GM21576 (cell line): Measurements from ENCODE around the gene ALK.

Experiments
- ATAC-seq: cut with Tn5 transposase; IDR thresholded peaks from one replicate; pipeline ENCODE4 v1.9.1; 2021; ENCODE audit warnings: mild to moderate bottlenecking, moderate library complexity; ENCODE audit not compliant: unreplicated experiment

Gene ALK

GRCh38 chr2:29345236-29345635 is 576.1 kb downstream of the ALK start:
- ATAC-seq: no peak

DNA sequence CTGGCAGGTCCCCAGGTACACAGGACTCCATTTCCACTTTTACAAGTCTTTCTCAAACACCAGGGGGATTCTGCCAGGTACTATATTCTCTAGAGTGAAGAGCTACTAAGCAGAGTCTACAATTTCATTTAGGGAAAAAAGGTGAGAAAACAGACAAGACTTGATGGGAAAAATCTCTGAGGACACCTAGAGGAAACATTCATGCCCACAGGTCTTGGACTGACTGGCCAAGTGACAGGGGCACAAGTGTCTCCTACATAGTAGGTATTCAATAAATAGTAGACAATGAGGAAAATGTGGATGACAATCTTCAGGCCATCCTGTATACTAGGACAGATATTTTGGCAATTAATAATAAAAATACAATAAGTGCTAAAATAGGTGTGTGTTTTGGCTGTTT is 577.6 kb downstream of the ALK start:
- ATAC-seq: no peak

DNA sequence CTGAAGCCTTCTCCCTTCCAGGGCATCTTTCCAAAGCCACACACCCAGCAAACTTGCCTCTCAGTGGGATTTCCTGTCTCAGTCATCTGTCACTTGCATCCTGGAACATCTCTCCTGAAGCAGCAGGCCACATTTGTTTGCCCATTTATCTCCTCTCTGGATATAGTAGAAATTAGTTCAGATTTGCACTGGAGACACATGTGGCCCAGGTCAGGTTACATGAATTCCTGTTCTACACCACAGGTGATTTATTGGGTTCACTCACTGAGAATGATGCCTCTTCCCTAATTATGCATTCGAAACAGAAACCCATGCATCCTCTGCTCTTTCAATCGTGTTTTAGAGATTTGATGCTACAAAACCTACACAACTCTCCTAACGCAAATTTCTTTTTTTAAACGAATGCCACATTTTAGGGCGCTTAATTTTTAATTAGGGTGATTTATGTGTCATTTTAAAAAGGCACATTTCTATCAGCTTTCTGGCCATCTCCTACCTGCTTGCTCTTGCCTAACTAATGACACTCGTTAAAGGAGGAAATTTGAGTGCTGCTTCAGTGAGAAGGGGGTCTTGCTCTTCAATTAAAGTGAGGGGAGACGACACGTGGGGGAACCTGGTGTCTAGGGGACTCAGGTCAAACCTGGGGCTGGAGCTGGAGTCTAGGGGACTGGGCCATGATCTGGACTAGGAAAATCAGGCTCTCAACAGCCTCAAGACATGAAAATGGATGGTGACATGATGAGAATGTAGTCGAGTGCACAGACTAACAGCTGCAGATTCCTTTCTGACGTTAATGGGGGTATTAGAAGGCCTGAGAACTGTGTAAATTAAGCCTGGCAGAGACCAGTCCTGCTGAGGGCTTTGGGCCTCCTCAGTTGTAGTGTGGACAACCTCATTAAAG is 584.8 kb downstream of the ALK start:
- ATAC-seq: no peak

GRCh38 chr2:29335396-29335795 is 586.0 kb downstream of the ALK start:
- no peak for ATAC-seq

- ATAC-seq: no peak
Measured at GRCh38 chr2:29334706-29335105, 586.7 kb downstream of the ALK start.

DNA sequence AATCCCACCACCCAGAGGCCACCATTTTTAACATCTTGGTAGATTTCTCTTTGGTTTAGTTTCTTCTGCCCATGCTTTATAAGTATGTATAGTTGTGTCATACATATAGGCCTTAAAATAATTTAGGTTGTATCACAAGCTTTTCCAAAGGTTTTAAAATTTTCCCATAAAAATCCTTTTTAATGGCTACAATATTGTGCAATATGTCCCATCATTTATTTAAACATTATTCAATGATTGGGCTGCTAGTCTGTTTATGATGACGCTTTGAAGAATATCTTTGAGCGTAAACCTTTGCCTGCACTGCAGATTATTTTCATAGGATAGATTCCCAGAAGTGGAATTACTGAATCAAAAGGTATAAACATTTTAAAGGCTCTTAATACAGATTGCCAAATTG is 588.8 kb downstream of the ALK start:
- ATAC-seq: no peak

DNA sequence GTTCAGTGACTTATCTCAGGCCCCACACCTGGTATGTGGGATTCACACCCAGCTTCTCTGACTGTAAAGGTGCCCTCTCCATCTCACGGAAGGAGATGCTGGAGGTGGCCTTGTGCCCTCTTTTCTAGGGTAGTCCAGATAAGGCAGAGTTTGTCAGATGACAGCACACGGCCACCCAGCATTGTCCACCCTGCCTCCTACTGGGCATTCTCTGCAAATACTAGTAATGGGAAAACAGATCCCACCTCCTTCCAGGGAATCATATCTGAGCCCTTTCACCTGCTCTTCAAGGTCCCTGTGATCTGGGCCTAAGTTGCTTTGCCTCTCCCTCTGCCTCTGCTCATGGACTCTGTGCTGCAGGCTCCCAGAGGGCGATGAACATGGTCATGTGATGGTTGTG is 591.5 kb downstream of the ALK start:
- no peak for ATAC-seq

DNA sequence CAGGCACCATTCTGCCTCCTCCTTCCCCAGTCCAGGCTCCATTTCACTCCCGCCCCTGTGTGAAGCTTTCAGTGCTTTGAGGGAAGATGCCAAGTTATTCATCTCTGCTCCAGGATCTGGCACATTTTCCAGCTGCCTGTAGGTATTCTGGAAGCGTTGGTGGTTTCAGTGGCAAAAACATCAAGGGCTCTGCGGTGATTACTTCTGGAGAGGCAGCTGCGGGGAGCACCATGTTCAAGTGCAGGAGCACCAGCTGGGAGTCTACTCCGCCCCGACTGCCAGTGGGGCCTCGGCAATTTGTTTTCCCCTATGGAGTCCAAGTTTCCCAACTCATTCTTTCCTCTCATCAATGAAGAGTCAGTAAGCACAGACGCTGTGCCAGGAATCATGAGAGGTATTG is 594.5 kb downstream of the ALK start:
- ATAC-seq: no peak

GRCh38 chr2:29325544-29325943 is 595.8 kb downstream of the ALK start:
- ATAC-seq: no peak

GRCh38 chr2:29323961-29324360 is 597.4 kb downstream of the ALK start:
- no peak for ATAC-seq

- no peak for ATAC-seq
Measured at GRCh38 chr2:29323301-29323700, 598.1 kb downstream of the ALK start.

DNA sequence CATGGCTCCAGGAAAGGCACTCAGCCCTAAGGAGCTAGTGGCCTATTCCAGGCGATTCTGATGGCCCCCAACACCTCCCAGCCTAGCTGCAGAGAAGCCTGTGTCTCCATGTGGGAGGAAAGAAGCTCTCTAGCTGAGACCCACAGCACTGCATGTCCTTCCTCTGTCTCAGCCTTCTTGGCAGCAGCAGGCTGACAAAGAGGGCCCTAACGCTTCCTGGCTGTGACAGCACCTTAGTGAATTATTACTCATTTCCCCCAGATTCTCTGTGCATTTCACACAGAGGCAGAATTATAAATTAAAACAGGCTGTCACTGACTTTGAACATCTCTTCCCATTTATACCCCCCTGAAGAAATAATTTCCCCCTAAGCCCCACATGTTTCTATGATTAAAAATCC is 599.4 kb downstream of the ALK start:
- ATAC-seq: no peak

- no peak for ATAC-seq
Measured at GRCh38 chr2:29317801-29318485, 603.4 kb downstream of the ALK start.

DNA sequence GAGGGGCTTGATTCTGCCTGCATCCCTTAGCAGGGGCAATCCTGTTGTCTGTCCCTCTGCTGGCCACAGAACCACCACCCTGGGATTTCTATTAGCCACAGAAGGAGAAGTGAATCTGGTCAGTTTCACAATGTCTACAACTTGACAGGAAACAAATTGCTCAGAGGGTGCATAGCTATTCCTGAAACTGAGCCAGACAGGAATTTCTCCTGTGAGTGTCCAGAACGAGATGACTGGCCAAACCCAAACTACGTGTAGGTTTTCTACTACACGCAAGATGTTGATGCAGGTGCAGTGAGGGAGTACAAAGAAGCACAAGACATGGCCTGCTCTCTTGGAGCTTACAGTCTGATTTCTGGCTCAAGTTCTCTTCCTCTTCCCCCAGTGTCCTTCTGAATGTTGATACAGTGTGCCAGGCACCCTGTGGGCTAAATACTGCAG is 604.3 kb downstream of the ALK start:
- ATAC-seq: peak; percentile 35

DNA sequence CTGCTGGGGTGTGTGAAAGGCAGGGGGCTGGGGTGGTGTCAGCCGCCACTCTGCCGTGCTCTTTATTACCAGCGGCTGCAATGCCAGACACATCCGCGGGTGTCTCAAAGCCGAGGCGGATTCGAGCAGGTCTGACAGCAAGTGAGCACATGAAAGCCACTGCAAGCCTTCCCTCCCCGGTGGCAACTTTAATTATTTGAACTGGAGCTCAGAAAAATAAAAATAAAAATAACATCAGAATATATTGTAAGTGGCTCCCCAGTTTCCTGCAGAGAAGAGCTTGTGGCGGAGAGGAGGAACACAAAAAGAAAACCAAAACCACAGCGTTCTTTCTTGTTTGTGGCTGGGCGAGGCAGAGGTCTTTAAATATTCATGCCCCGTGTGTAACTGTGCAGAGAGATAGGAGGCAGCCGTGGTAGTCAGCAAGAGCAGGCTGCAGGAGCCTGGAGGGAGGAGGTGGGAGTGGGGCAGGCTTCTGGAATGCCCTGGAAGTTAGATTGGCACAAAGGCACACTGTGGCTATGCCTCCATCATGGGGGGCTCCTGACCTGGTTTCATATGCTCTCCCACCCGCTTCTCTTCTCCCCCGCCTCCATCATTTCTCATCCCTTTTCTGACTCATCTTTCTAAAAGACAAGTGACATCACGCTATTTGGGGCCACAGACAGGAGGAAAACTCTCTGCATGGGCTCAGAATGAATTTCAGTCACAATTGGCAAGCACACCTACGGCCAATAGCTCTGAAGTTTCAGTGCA is 606.4 kb downstream of the ALK start:
- peak; percentile 75 for ATAC-seq

DNA sequence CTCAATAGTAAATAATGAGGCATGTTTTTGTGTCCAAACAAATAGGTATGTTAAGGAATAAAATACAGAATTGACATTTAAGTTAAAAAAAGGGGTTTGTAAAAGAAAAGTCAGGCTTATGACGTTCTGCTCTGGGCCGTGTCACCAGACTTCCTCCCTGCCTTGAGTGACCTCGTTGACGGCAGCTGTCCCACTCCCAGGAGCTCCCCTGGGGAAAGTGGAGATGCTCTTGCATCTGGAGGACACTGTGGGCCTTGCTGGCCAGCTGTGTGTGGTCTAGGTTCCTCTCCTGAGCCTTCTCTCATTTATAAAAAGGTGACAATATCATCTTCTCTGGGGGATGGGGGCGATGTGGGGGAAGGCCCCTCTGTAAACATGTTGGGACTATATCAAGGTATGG is 609.9 kb downstream of the ALK start:
- ATAC-seq: no peak

DNA sequence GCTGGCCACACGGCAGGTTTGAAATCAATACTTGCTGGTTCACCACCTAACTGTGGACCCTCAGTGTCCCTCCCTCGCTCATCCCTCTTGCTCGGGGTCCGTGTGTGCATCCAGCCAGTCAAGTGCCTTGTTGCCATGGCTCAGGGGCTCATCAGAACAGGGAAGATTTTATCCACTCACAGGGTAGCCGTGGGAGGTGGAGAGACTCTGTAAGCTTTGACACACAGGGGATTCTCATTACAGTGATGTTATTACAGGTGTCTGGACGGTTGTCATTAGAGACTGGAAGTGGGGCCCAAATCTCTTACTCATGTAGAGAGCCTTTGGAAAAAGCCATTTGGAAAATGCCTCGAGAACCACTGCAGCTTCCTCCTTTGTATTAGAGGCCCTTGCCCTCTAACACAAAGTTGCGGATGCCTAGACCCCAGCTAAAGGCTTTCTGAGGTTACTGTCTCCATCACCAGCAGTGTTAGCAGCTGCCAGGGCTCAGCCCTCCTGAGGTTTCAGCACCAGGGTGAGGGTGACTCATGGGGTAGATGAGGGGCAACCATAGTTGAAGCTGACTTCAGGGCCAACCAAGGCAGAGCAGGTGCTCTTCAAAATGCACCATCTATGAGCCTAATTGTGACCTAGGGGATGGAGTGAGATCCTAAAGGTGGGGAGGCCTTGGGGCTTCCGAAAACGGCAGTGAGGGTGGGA is 610.6 kb downstream of the ALK start:
- ATAC-seq: no peak

DNA sequence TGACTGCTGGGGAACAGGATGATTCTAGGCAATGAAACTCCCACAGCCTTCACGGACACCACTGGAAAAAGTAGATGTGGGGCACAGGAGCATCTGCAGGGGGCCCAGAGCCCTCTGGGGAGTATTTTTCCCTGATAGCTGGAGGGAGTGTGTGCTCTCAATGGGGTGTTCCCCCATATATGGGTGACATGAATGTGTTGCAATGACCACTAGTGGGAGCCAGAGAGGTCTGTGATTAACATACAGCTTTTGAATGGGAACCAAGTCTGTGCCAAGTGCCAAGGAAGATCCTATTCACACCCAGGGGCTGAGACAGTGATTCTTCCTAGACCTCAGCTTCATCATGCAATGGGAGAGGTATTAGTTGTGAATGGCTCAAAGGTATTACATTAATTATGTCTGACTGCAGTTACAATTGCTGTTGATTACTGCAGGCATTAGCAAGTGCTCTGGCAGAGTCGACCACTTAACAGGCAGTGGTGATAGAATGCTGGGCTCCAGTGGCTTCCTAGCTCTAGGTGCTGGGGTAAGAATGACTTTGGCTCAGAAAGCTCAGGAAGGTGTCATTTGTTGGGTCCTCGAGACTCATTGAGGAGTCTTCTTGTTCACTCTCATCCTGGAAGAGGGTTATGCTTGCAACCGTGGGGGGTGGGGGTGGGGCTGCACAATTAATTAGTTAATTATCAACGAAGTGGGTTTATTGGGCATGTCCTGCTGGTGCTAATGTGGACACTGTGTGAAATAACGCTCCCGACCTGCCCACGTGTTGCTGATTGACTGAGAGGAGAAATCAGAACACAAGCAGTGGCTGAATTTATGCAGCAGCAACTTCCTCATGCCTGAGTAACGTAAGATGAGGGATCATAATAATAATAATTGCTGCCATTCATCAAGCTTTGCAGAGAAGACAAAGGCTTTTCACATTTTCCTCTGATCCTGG is 612.0 kb downstream of the ALK start:
- ATAC-seq: peak; percentile 70

DNA sequence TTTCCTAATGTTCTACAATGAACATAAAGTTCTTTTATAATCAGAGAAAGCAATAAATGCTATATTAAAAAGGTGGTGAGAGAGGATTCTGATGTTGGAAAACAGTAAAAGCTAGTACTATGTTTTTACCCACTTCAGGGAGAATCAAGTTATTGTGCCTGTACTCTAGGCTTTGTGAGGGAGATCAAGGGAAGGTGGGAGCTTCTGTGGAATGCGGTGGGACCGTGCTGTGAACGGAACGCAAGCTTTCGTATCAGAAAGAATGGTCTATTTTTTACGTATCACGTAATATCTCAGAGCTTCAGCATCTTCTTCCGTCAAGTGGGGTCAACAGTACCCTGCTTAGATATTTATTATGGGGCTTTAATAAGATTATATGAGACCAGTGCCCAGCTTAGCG is 613.0 kb downstream of the ALK start:
- ATAC-seq: no peak

GRCh38 chr2:29307519-29307918 is 613.9 kb downstream of the ALK start:
- no peak for ATAC-seq
